Measurements from ENCODE around the gene NOS1AP.

The NOS1AP gene

GRCh38 chr1:162023547-162024501 lies 45.7 kb upstream of the NOS1AP start, which contains the start of gene OLFML2B:
OLFML2B (minus strand) TSS chr1:162023869; CDS start chr1:162023430, 439 bp downstream.
- no CpG with 5 or more reads among the region's 85 CpGs for WGBS (ENCODE audit: extremely low coverage, insufficient coverage, low lambda C conversion rate)
- Histone ChIP-seq H3K79me1 (ENCODE audit: low read length) (no peaks in the 10 kb centered on the region), H2BK5ac (ENCODE audit: low read length) (no peak within 1 kb of the TSS), H3K27ac (ENCODE audit: low read depth, low read length) (no peak within 1 kb of the TSS), H2BK120ac (ENCODE audit: low read depth, low read length) (no peak within 1 kb of the TSS), H2BK15ac (replicated peaks; ENCODE audit: low read depth) (no peak within 1 kb of the TSS), H3K4me2 (ENCODE audit: low read length) (peak within 1 kb of the TSS; percentile 91), H3K27me3 (ENCODE audit: insufficient read depth, low read length, poor library complexity) (no peaks in the 10 kb centered on the region), H3K4me3 (ENCODE audit: low read length) (peak within 1 kb of the TSS; percentile 48), H3K9ac (ENCODE audit: low read length) (peak within 1 kb of the TSS; percentile 64), H3K4ac (ENCODE audit: low read depth, low read length) (no peak within 1 kb of the TSS), H2AK5ac (ENCODE audit: low read length) (no peak within 1 kb of the TSS), H3K18ac (ENCODE audit: low read length) (no peak within 1 kb of the TSS), H3K23ac (ENCODE audit: low read length) (no peak within 1 kb of the TSS), H3K79me2 (ENCODE audit: control insufficient read depth, insufficient read depth, low read length) (no peaks in the 10 kb centered on the region), H3K56ac (ENCODE audit: low read length) (peak within 1 kb of the TSS; percentile 87), H3K36me3 (ENCODE audit: control insufficient read depth, insufficient read depth, low read length) (no peaks in the 10 kb centered on the region), H4K5ac (ENCODE audit: low read length) (no peak within 1 kb of the TSS), H4K8ac (ENCODE audit: low read depth, low read length) (no peak within 1 kb of the TSS), H3K4me1 (ENCODE audit: control insufficient read depth, low read depth, low read length) (peaks cover 1% of the 10 kb centered on the region)
- DNase-seq: peak; percentile 68

- Histone ChIP-seq H3K27ac (ENCODE audit: low read depth, low read length) (no peak overlapping the region), H3K4me3 (ENCODE audit: low read length) (no peak overlapping the region), H2AK5ac (ENCODE audit: low read length) (no peak overlapping the region), H3K4me1 (ENCODE audit: control insufficient read depth, low read depth, low read length) (peaks cover 1% of the 10 kb centered on the region), H3K4me2 (ENCODE audit: low read length) (no peak overlapping the region), H3K56ac (ENCODE audit: low read length) (no peak overlapping the region), H3K36me3 (ENCODE audit: control insufficient read depth, insufficient read depth, low read length) (no peaks in the 10 kb centered on the region), H3K79me1 (ENCODE audit: low read length) (no peaks in the 10 kb centered on the region), H3K9ac (ENCODE audit: low read length) (no peak overlapping the region), H2BK15ac (replicated peaks; ENCODE audit: low read depth) (no peak overlapping the region), H3K23ac (ENCODE audit: low read length) (no peak overlapping the region), H3K4ac (ENCODE audit: low read depth, low read length) (no peak overlapping the region), H2BK120ac (ENCODE audit: low read depth, low read length) (no peak overlapping the region), H4K5ac (ENCODE audit: low read length) (no peak overlapping the region), H3K27me3 (ENCODE audit: insufficient read depth, low read length, poor library complexity) (no peaks in the 10 kb centered on the region), H4K8ac (ENCODE audit: low read depth, low read length) (no peak overlapping the region), H2BK5ac (ENCODE audit: low read length) (no peak overlapping the region), H3K18ac (ENCODE audit: low read length) (no peak overlapping the region), H3K79me2 (ENCODE audit: control insufficient read depth, insufficient read depth, low read length) (no peaks in the 10 kb centered on the region)
- DNase-seq: no peak
- WGBS (ENCODE audit: extremely low coverage, insufficient coverage, low lambda C conversion rate): no CpG with 5 or more reads among the region's 2 CpGs
These were observed 44.0 kb upstream of the NOS1AP start for GRCh38 chr1:162025541-162025940.

- Histone ChIP-seq H3K4me3 (ENCODE audit: low read length) (no peak overlapping the region), H3K56ac (ENCODE audit: low read length) (no peak overlapping the region), H3K4ac (ENCODE audit: low read depth, low read length) (no peak overlapping the region), H3K27ac (ENCODE audit: low read depth, low read length) (no peak overlapping the region), H2BK15ac (replicated peaks; ENCODE audit: low read depth) (no peak overlapping the region), H3K4me1 (ENCODE audit: control insufficient read depth, low read depth, low read length) (peaks cover 1% of the 10 kb centered on the region), H2AK5ac (ENCODE audit: low read length) (no peak overlapping the region), H3K79me1 (ENCODE audit: low read length) (no peaks in the 10 kb centered on the region), H4K8ac (ENCODE audit: low read depth, low read length) (no peak overlapping the region), H3K27me3 (ENCODE audit: insufficient read depth, low read length, poor library complexity) (no peaks in the 10 kb centered on the region), H3K36me3 (ENCODE audit: control insufficient read depth, insufficient read depth, low read length) (no peaks in the 10 kb centered on the region), H3K23ac (ENCODE audit: low read length) (no peak overlapping the region), H2BK5ac (ENCODE audit: low read length) (no peak overlapping the region), H3K79me2 (ENCODE audit: control insufficient read depth, insufficient read depth, low read length) (no peaks in the 10 kb centered on the region), H3K9ac (ENCODE audit: low read length) (no peak overlapping the region), H3K4me2 (ENCODE audit: low read length) (no peak overlapping the region), H2BK120ac (ENCODE audit: low read depth, low read length) (no peak overlapping the region), H4K5ac (ENCODE audit: low read length) (no peak overlapping the region), H3K18ac (ENCODE audit: low read length) (no peak overlapping the region)
- WGBS (ENCODE audit: extremely low coverage, insufficient coverage, low lambda C conversion rate): 100% methylated on average over 1 of the region's 2 CpGs
- DNase-seq: no peak
These were observed 42.6 kb upstream of the NOS1AP start for GRCh38 chr1:162026881-162027280.

GRCh38 chr1:162028726-162029125 lies 40.8 kb upstream of the NOS1AP start:
- H3K4me2 ChIP-seq (ENCODE audit: low read length): no peak overlapping the region
- no peak overlapping the region for H3K56ac ChIP-seq (ENCODE audit: low read length)
- no CpG with 5 or more reads among the region's 6 CpGs for WGBS (ENCODE audit: extremely low coverage, insufficient coverage, low lambda C conversion rate)
- no peak overlapping the region for H3K27ac ChIP-seq (ENCODE audit: low read depth, low read length)
- no peak overlapping the region for H2BK120ac ChIP-seq (ENCODE audit: low read depth, low read length)
- no peak for DNase-seq
- H3K27me3 ChIP-seq (ENCODE audit: insufficient read depth, low read length, poor library complexity): no peaks in the 10 kb centered on the region
- H3K36me3 ChIP-seq (ENCODE audit: control insufficient read depth, insufficient read depth, low read length): no peaks in the 10 kb centered on the region
- H2AK5ac ChIP-seq (ENCODE audit: low read length): no peak overlapping the region
- H3K18ac ChIP-seq (ENCODE audit: low read length): no peak overlapping the region
- no peak overlapping the region for H4K8ac ChIP-seq (ENCODE audit: low read depth, low read length)
- H3K23ac ChIP-seq (ENCODE audit: low read length): no peak overlapping the region
- H3K4me3 ChIP-seq (ENCODE audit: low read length): no peak overlapping the region
- H2BK15ac ChIP-seq (replicated peaks; ENCODE audit: low read depth): no peak overlapping the region
- H3K9ac ChIP-seq (ENCODE audit: low read length): no peak overlapping the region
- H3K79me1 ChIP-seq (ENCODE audit: low read length): no peaks in the 10 kb centered on the region
- no peak overlapping the region for H4K5ac ChIP-seq (ENCODE audit: low read length)
- no peak overlapping the region for H2BK5ac ChIP-seq (ENCODE audit: low read length)
- peaks cover 1% of the 10 kb centered on the region for H3K4me1 ChIP-seq (ENCODE audit: control insufficient read depth, low read depth, low read length)
- H3K4ac ChIP-seq (ENCODE audit: low read depth, low read length): no peak overlapping the region
- no peaks in the 10 kb centered on the region for H3K79me2 ChIP-seq (ENCODE audit: control insufficient read depth, insufficient read depth, low read length)

- no peaks in the 10 kb centered on the region for H3K79me1 ChIP-seq (ENCODE audit: low read length)
- H3K4me1 ChIP-seq (ENCODE audit: control insufficient read depth, low read depth, low read length): peaks cover 1% of the 10 kb centered on the region
- WGBS (ENCODE audit: extremely low coverage, insufficient coverage, low lambda C conversion rate): no CpG with 5 or more reads among the region's 4 CpGs
- no peak for DNase-seq
- no peaks in the 10 kb centered on the region for H3K79me2 ChIP-seq (ENCODE audit: control insufficient read depth, insufficient read depth, low read length)
- no peak overlapping the region for H3K56ac ChIP-seq (ENCODE audit: low read length)
- H3K36me3 ChIP-seq (ENCODE audit: control insufficient read depth, insufficient read depth, low read length): no peaks in the 10 kb centered on the region
- H2BK120ac ChIP-seq (ENCODE audit: low read depth, low read length): no peak overlapping the region
- no peak overlapping the region for H2BK5ac ChIP-seq (ENCODE audit: low read length)
- H3K9ac ChIP-seq (ENCODE audit: low read length): no peak overlapping the region
- H4K8ac ChIP-seq (ENCODE audit: low read depth, low read length): no peak overlapping the region
- no peak overlapping the region for H4K5ac ChIP-seq (ENCODE audit: low read length)
- H3K18ac ChIP-seq (ENCODE audit: low read length): no peak overlapping the region
- H3K4ac ChIP-seq (ENCODE audit: low read depth, low read length): no peak overlapping the region
- no peak overlapping the region for H2BK15ac ChIP-seq (replicated peaks; ENCODE audit: low read depth)
- no peak overlapping the region for H3K23ac ChIP-seq (ENCODE audit: low read length)
- no peak overlapping the region for H3K4me3 ChIP-seq (ENCODE audit: low read length)
- no peak overlapping the region for H3K27ac ChIP-seq (ENCODE audit: low read depth, low read length)
- H3K4me2 ChIP-seq (ENCODE audit: low read length): no peak overlapping the region
- H3K27me3 ChIP-seq (ENCODE audit: insufficient read depth, low read length, poor library complexity): no peaks in the 10 kb centered on the region
- no peak overlapping the region for H2AK5ac ChIP-seq (ENCODE audit: low read length)
These were observed 40.3 kb upstream of the NOS1AP start for GRCh38 chr1:162029157-162029556.
